ENCODE data around the gene ZNF124.
A peak's percentile ranks its signal among the peaks of the same experiment; 100 is the strongest.
"Not testable (repeated sequence)": the region's sequence is repeated elsewhere in the genome, so short reads cannot be mapped to it uniquely, and the experiment has no call there.

Gene ZNF124

DNA sequence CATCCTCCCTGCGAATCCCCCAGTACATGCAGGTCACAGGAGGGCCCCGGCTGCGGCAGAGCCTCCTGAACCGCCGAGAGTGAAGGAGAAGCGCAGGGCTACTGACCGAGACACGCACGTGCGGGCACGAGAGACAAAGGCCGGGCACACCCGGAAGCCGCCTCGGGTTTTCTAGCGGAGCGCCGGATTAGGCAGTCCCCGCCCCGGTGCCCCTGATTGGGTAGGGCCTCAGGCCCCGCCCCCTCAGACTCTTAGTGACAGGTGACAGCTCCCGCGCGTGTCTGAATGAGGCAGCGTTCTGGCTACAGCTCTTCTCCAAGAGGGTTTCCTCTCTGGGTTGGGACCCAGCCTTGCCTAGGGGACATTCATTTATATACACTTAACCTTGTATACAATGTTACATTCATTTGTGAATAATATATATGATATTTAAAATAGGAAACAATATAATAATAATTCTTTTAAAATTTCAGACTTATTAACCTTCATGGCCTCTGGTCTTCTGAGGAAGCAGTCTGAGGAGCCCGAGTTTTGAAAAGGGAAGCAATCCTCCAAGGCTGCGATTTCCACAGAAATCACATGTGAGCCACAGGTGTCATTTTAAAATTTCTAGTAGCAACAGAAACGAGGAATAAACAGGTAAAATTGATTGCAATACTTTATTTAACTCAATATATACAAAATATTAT is at the start of gene ZNF124:
Gene ZNF124, minus strand, starts transcription at position 146 of the 689 bp plus-strand sequence. Its CDS starts 143 bp downstream, at position 3.
- not testable (repeated sequence) for H3K9ac ChIP-seq (ENCODE audit: low read depth, low read length); H3K9me3 ChIP-seq (ENCODE audit: control insufficient read depth, insufficient read depth, low read length); H3K36me3 ChIP-seq (ENCODE audit: insufficient read depth, low read length); H3K4me1 ChIP-seq (ENCODE audit: insufficient read depth, low read length)

- not testable (repeated sequence) for H3K9ac ChIP-seq (ENCODE audit: low read depth, low read length)
These were observed 48.5 kb upstream of the ZNF124 start for GRCh38 chr1:247220280-247220679.

GRCh38 chr1:247218121-247218651 is 46.4 kb upstream of the ZNF124 start:
- H3K4me1 ChIP-seq (ENCODE audit: insufficient read depth, low read length), result no peaks in the 10 kb centered on the region
- H3K9ac ChIP-seq (ENCODE audit: low read depth, low read length), result no peak overlapping the region
- H3K9me3 ChIP-seq (ENCODE audit: control insufficient read depth, insufficient read depth, low read length), result no peaks in the 10 kb centered on the region; the same call in none of the 2 replicates
- H3K36me3 ChIP-seq (ENCODE audit: insufficient read depth, low read length), result no peaks in the 10 kb centered on the region

More at GRCh38 chr1:247220280-247220679, 48.5 kb upstream of the ZNF124 start:
- H3K36me3 ChIP-seq (ENCODE audit: insufficient read depth, low read length); H3K9me3 ChIP-seq (ENCODE audit: control insufficient read depth, insufficient read depth, low read length); H3K4me1 ChIP-seq (ENCODE audit: insufficient read depth, low read length): not testable (repeated sequence)

- Histone ChIP-seq H3K36me3 (ENCODE audit: insufficient read depth, low read length) (no peaks in the 10 kb centered on the region), H3K4me1 (ENCODE audit: insufficient read depth, low read length) (no peaks in the 10 kb centered on the region), H3K9me3 (ENCODE audit: control insufficient read depth, insufficient read depth, low read length) (no peaks in the 10 kb centered on the region; the same call in 1 of the 2 replicates), H3K9ac (ENCODE audit: low read depth, low read length) (no peak overlapping the region)
These were observed 44.4 kb upstream of the ZNF124 start for GRCh38 chr1:247216261-247216660.

- H3K9me3 ChIP-seq (ENCODE audit: control insufficient read depth, insufficient read depth, low read length), result no peaks in the 10 kb centered on the region
- H3K36me3 ChIP-seq (ENCODE audit: insufficient read depth, low read length), result no peaks in the 10 kb centered on the region
- no peak overlapping the region for H3K9ac ChIP-seq (ENCODE audit: low read depth, low read length)
- H3K4me1 ChIP-seq (ENCODE audit: insufficient read depth, low read length), result no peaks in the 10 kb centered on the region
These were observed 41.1 kb upstream of the ZNF124 start for GRCh38 chr1:247212627-247213617.

DNA sequence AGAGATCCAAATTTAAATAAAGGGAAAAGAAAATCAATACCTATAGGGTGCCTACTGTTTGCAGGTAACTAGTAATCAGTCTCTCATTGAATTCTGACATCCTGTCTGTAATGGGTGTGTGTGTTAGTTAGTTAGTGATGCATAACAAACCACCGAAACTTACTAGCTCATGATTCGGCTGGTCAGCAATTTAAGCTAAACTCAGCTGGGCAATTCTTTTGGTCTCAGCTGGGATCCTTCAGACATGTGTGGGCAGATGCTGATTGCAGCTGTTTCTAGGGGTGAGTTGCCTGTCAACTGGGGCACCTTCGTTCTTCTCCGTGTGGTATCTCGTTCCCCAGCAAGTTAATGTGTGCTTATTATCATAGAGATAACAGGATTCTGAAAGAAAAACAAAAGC is 40.2 kb upstream of the ZNF124 start:
- Histone ChIP-seq H3K9ac (ENCODE audit: low read depth, low read length) (no peak overlapping the region), H3K36me3 (ENCODE audit: insufficient read depth, low read length) (no peaks in the 10 kb centered on the region), H3K9me3 (ENCODE audit: control insufficient read depth, insufficient read depth, low read length) (no peaks in the 10 kb centered on the region), H3K4me1 (ENCODE audit: insufficient read depth, low read length) (no peaks in the 10 kb centered on the region)

- no peaks in the 10 kb centered on the region for H3K4me1 ChIP-seq (ENCODE audit: insufficient read depth, low read length)
- H3K36me3 ChIP-seq (ENCODE audit: insufficient read depth, low read length), result no peaks in the 10 kb centered on the region
- H3K9me3 ChIP-seq (ENCODE audit: control insufficient read depth, insufficient read depth, low read length), result no peaks in the 10 kb centered on the region
- H3K9ac ChIP-seq (ENCODE audit: low read depth, low read length), result no peak overlapping the region
These were observed 39.5 kb upstream of the ZNF124 start for GRCh38 chr1:247211339-247211738.

- H3K9me3 ChIP-seq (ENCODE audit: control insufficient read depth, insufficient read depth, low read length), result no peaks in the 10 kb centered on the region
- H3K4me1 ChIP-seq (ENCODE audit: insufficient read depth, low read length), result no peaks in the 10 kb centered on the region
- H3K36me3 ChIP-seq (ENCODE audit: insufficient read depth, low read length), result no peaks in the 10 kb centered on the region
- H3K9ac ChIP-seq (ENCODE audit: low read depth, low read length), result peak overlapping the region; percentile 83
These were observed 38.7 kb upstream of the ZNF124 start for GRCh38 chr1:247210376-247211117.

DNA sequence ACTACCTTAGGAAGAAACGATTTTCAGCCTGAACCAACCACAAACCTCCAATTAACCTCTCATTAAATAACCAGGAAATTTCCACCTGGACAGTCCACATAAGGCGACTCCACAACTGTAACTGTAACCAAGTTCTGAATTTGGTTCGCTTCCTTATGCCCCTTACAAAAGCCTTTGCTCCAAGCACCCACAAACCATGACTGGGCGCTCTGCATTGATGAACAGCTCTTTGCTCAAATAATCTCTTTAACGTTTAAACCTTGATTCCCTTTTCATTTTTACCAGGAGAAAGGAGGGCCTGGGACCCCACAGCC is 38.2 kb upstream of the ZNF124 start:
- Histone ChIP-seq H3K36me3 (ENCODE audit: insufficient read depth, low read length) (no peaks in the 10 kb centered on the region), H3K9ac (ENCODE audit: low read depth, low read length) (peak overlapping the region; percentile 83; the same call in 1 of the 2 replicates), H3K9me3 (ENCODE audit: control insufficient read depth, insufficient read depth, low read length) (no peaks in the 10 kb centered on the region), H3K4me1 (ENCODE audit: insufficient read depth, low read length) (no peaks in the 10 kb centered on the region)

DNA sequence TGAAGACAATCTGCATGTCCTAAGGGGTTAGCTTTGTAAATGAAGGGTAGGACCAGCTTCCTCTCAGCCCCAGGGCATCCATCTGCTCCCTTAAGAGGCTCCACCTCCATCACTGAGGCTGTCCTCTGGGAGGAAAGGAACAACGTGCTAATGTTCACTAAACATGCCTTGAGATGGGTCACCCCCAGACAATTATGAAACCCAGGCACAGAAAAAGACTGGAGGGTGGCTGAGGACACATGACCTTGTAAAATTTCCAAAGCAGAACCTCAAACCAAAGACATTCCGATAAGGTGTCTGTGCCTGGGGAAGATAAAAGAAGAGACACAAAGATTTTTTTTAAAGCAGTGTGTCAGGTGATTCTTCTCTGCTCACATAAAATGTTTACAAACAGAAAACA is 37.6 kb upstream of the ZNF124 start:
- Histone ChIP-seq H3K4me1 (ENCODE audit: insufficient read depth, low read length) (peaks cover 2% of the 10 kb centered on the region; the same call in 1 of the 2 replicates), H3K9ac (ENCODE audit: low read depth, low read length) (peak overlapping the region; percentile 83; the same call in 1 of the 2 replicates), H3K36me3 (ENCODE audit: insufficient read depth, low read length) (no peaks in the 10 kb centered on the region), H3K9me3 (ENCODE audit: control insufficient read depth, insufficient read depth, low read length) (no peaks in the 10 kb centered on the region)

DNA sequence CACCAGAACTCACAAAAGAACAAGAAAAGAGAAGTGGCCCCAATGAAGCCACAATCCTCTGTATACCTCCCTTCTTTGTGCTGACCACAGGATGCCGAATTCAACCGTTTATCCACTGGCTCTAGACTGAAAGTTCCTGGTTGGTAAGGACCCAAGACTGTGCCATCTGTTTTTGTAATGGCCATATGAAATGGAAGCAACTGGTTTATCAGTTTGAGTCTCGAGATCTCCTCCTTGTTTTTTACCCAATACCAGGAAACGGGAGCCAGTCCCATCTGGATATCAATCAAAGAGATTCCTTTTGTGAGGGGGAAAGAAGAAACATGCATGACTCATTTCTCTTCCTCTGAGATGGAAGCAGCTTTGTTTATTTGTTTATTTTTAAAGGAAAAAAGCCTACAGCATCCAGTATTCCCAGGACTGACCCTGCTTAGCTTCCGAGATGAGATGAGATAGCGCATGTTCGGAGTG is 32.4 kb upstream of the ZNF124 start:
- Histone ChIP-seq H3K4me1 (ENCODE audit: insufficient read depth, low read length) (peaks cover 5% of the 10 kb centered on the region; the same call in 1 of the 2 replicates), H3K9ac (ENCODE audit: low read depth, low read length) (no peak overlapping the region), H3K36me3 (ENCODE audit: insufficient read depth, low read length) (peaks cover under 1% of the 10 kb centered on the region), H3K9me3 (ENCODE audit: control insufficient read depth, insufficient read depth, low read length) (no peaks in the 10 kb centered on the region)

DNA sequence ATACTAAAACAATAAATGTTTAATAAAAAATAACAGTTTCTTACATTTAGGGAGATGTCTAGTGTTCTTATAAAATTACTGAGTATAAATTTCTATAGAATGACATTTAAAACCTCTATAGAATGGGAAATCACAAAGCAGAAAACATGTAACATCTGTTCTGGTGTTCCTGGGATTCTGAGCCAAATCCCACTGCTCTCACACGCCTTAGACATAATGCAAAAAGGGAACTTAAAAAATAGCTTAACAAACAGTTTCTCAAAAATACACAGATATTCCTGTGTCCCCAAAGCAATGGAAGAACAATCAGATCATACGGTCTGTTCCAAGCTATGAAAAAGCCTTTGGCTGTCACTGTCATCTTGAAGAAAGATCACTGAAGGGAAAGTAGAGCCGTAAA is 27.0 kb upstream of the ZNF124 start:
- peaks cover 6% of the 10 kb centered on the region for H3K36me3 ChIP-seq (ENCODE audit: insufficient read depth, low read length)
- peaks cover 4% of the 10 kb centered on the region; the same call in 1 of the 2 replicates for H3K9me3 ChIP-seq (ENCODE audit: control insufficient read depth, insufficient read depth, low read length)
- no peaks in the 10 kb centered on the region for H3K4me1 ChIP-seq (ENCODE audit: insufficient read depth, low read length)
- no peak overlapping the region for H3K9ac ChIP-seq (ENCODE audit: low read depth, low read length)

DNA sequence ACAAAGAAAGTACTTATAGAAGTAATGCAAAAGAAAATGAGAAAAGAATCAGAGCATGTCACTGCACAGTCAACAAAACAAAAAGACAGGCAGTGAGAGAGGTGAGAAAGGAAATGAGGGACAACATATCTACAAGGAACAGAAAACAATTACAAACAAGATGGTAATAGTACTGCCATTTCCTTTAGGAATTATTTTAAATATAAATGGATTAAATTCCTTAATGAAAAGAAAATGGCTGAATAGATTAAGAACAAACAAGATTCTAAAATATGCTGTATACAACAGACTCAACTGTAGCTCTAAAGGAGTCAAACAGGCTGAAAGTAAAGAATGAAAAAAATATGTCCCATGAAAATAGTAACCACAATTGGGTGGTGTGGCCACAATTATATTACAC is 22.1 kb upstream of the ZNF124 start:
- Histone ChIP-seq H3K4me1 (ENCODE audit: insufficient read depth, low read length) (no peaks in the 10 kb centered on the region), H3K36me3 (ENCODE audit: insufficient read depth, low read length) (peaks cover 17% of the 10 kb centered on the region; the same call in 1 of the 2 replicates), H3K9ac (ENCODE audit: low read depth, low read length) (no peak overlapping the region), H3K9me3 (ENCODE audit: control insufficient read depth, insufficient read depth, low read length) (peaks cover 31% of the 10 kb centered on the region)

Data from ES-I3 (cell line).